D721Med (cell line): ENCODE data around the gene RFT1.

Experiments used
- DNase-seq: peaks from one replicate; pipeline ENCODE4 v3.0.0; 2011; ENCODE audit warnings: low spot score; ENCODE audit not compliant: insufficient read length
- FAIRE-seq: peaks from 2 replicates; lab custom pipeline; 2011; peaks lifted over from hg19 to GRCh38; lab: Jason Lieb, UNC
- TF ChIP-seq, protein P1 (sequence below): IDR thresholded peaks from 2 replicates; pipeline ENCODE4 v1.5.1; 2012; ENCODE audit warnings: mild to moderate bottlenecking, control low read depth; ENCODE audit not compliant: insufficient read depth; ENCODE audit errors: missing control alignments

The RFT1 gene

GRCh38 chr3:53074366-53074696 lies 55.9 kb downstream of the RFT1 start:
- TF ChIP-seq, protein P1, sequence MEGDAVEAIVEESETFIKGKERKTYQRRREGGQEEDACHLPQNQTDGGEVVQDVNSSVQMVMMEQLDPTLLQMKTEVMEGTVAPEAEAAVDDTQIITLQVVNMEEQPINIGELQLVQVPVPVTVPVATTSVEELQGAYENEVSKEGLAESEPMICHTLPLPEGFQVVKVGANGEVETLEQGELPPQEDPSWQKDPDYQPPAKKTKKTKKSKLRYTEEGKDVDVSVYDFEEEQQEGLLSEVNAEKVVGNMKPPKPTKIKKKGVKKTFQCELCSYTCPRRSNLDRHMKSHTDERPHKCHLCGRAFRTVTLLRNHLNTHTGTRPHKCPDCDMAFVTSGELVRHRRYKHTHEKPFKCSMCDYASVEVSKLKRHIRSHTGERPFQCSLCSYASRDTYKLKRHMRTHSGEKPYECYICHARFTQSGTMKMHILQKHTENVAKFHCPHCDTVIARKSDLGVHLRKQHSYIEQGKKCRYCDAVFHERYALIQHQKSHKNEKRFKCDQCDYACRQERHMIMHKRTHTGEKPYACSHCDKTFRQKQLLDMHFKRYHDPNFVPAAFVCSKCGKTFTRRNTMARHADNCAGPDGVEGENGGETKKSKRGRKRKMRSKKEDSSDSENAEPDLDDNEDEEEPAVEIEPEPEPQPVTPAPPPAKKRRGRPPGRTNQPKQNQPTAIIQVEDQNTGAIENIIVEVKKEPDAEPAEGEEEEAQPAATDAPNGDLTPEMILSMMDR, result no peak
- DNase-seq (no peak), FAIRE-seq (no peak)

DNA sequence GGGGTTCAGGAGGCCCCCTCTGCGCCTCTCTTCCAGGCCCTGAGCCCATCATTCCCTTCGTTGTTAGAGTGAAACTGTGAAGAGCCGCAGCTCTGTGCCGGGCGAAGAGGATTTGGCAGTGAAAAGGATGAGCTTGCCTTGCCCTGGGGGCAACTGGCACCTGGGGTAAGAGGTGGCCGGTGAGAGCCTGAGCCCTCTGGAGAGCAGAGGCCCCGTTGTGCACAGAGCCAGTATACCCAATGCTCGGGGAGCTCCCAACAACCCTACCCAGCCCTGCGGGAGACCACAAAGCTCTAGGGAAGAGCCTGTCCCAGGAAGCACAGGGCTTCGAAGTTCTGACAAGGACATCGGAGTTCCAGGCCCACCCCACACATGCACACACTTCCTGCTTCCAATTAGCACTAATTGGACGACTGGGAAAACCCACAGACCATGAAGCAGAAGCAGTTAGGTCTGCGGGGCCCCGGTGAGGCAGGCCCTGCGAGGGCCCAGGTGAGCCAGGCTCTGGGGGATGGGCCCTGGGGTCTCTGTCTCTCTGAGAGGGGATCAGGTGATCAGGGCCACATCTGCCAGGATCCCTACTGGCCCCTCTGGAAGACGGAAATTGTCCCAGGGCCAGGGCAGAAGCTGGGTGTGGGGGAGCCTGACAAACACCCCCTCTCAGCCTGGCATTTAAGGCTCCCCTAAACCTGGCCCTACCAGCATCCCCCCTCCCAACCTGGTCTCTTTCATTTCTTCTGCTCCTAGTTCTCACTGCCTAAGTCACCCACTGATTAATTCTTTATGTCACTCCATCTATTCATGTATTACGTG lies 56.5 kb downstream of the RFT1 start:
- DNase-seq (no peak), FAIRE-seq (no peak)
- TF ChIP-seq, protein P1, result no peak

- DNase-seq (peak; percentile 72), FAIRE-seq (no peak)
- TF ChIP-seq, protein P1, result peak; percentile 81
These were observed 57.3 kb downstream of the RFT1 start for GRCh38 chr3:53072653-53073552.

GRCh38 chr3:53071882-53072431 lies 58.3 kb downstream of the RFT1 start:
- TF ChIP-seq, protein P1, result no peak
- FAIRE-seq (no peak), DNase-seq (no peak)

- TF ChIP-seq, protein P1, result no peak
- FAIRE-seq, result no peak
- no peak for DNase-seq
These were observed 60.7 kb downstream of the RFT1 start for GRCh38 chr3:53069422-53070068.

DNA sequence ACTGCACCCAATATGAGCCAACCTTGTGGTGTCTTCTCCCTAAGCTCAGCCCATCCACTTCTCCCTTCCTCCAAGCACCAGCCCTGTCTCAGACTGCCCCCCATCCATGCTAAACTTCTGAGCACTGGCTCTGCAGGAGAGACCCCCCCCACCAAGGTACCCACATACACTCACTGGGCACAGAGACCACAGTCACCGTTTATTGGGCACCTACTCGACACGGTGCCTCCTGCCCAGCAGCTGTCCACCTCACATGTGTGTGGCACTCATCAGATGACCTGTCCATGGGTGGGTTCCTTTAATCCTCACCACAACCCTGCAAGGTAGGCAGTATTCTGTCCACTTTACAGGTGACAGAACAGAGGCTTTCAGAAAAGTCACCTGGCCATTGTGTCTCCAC lies 62.1 kb downstream of the RFT1 start:
- TF ChIP-seq, protein P1, result no peak
- FAIRE-seq (no peak), DNase-seq (no peak)
